GM21619 (cell line): Measurements from ENCODE around the gene TMTC2.

ENCODE experiments used
- ATAC-seq: cut with Tn5 transposase; IDR thresholded peaks from one replicate; pipeline ENCODE4 v1.9.1; 2021; ENCODE audit not compliant: unreplicated experiment

TMTC2 gene

GRCh38 chr12:82876075-82876474, 189.4 kb downstream of the TMTC2 start:
- no peak for ATAC-seq

GRCh38 chr12:82877963-82878362, 191.3 kb downstream of the TMTC2 start:
- ATAC-seq: no peak

GRCh38 chr12:82880442-82880901, 193.8 kb downstream of the TMTC2 start:
- ATAC-seq: no peak

GRCh38 chr12:82883394-82884355, 197.0 kb downstream of the TMTC2 start:
- no peak for ATAC-seq

GRCh38 chr12:82886671-82887340, 200.1 kb downstream of the TMTC2 start:
- no peak for ATAC-seq

GRCh38 chr12:82893896-82894295, 207.2 kb downstream of the TMTC2 start:
- ATAC-seq: no peak

- ATAC-seq: no peak
Observed at GRCh38 chr12:82896277-82896676, 209.6 kb downstream of the TMTC2 start.

GRCh38 chr12:82896979-82897378, 210.3 kb downstream of the TMTC2 start:
- ATAC-seq: no peak

GRCh38 chr12:82898441-82898840, 211.7 kb downstream of the TMTC2 start:
- no peak for ATAC-seq

- ATAC-seq: no peak
Observed at GRCh38 chr12:82904219-82904790, 217.6 kb downstream of the TMTC2 start.

GRCh38 chr12:82910246-82910893, 223.7 kb downstream of the TMTC2 start:
- no peak for ATAC-seq

GRCh38 chr12:82912406-82912805, 225.7 kb downstream of the TMTC2 start:
- ATAC-seq: no peak

- no peak for ATAC-seq
Observed at GRCh38 chr12:82919388-82920054, 232.8 kb downstream of the TMTC2 start.

GRCh38 chr12:82923935-82924334, 237.2 kb downstream of the TMTC2 start:
- ATAC-seq: no peak

- no peak for ATAC-seq
Observed at GRCh38 chr12:82926630-82927029, 239.9 kb downstream of the TMTC2 start.

- ATAC-seq: no peak
Observed at GRCh38 chr12:82930301-82930700, 243.6 kb downstream of the TMTC2 start.

- ATAC-seq: no peak
Observed at GRCh38 chr12:82931349-82932116, 244.8 kb downstream of the TMTC2 start.

GRCh38 chr12:82937151-82937550, 250.4 kb downstream of the TMTC2 start:
- ATAC-seq: no peak

GRCh38 chr12:82942521-82942920, 255.8 kb downstream of the TMTC2 start:
- no peak for ATAC-seq

- peak; percentile 58 for ATAC-seq
Observed at GRCh38 chr12:82942991-82943401, 256.3 kb downstream of the TMTC2 start.
